Measurements from ENCODE around the gene PAK6.

The PAK6 gene

DNA sequence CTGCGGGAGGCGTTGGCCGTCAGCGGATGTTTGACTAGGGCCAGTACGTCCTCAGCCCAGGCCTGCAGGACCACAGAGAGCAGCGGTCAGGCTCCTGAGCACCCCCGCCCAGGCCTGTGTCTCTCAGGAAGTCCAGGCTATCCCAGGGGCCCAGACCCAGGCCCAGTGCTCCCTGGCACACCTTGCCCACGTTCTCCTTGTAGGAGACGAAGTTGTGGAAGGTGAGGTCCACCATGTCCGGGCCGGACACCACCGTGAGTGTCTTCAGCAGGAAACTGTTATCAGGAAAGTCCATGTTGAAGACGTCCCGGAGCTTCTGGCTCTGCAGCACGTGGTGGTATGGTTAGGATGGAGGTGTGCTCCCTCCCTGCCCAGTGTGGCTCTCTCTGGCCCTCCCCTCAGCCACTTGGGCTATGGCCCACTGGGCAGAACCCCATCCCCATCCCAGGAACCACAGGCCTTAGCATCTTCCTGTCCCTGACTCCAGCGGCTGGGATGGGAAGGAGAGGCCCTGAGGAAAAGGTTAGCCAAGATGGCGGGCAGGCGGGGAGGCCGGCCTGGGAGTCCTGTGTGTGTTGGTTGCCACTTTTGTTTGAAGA, 63.5 kb downstream of the PAK6 start:
- H3K27me3 ChIP-seq (ENCODE audit: control insufficient read depth in 1 of 2, insufficient read depth in 1 of 2, low read length in 2 of 2), result peaks cover 31 to 84% of the 10 kb centered on the region in 2 experiments
- no peak overlapping the region for H3K14ac ChIP-seq (ENCODE audit: low read length in 2 of 2)
- H2BK12ac ChIP-seq (ENCODE audit: low read length in 2 of 2), result peak overlapping the region in 1 of 2 experiments; percentile 14
- H3K36me3 ChIP-seq (ENCODE audit: control insufficient read depth in 1 of 2, insufficient read depth in 2 of 2, low read depth in 1 of 2, low read length in 2 of 2), result no peaks in the 10 kb centered on the region
- H2AFZ ChIP-seq (ENCODE audit: low read depth, low read length), result no peak overlapping the region
- no peak overlapping the region for H2BK15ac ChIP-seq (ENCODE audit: low read depth, poor library complexity, severe bottlenecking)
- peaks cover 11% of the 10 kb centered on the region for H3K9me3 ChIP-seq (ENCODE audit: control insufficient read depth, low read length)
- no peak overlapping the region for H3K4me2 ChIP-seq (ENCODE audit: low read length, poor library complexity, severe bottlenecking)
- no peak overlapping the region for H3K4me3 ChIP-seq (ENCODE audit: insufficient read depth in 1 of 2, low read depth in 1 of 2, low read length in 2 of 2)
- H3K79me1 ChIP-seq (replicated peaks; ENCODE audit: low read length, poor library complexity, severe bottlenecking), result no peaks in the 10 kb centered on the region
- H3K18ac ChIP-seq (ENCODE audit: low read depth in 1 of 2, low read length in 2 of 2), result peak overlapping the region in 1 of 2 experiments; percentile 56
- no peak overlapping the region for H3K23ac ChIP-seq (ENCODE audit: low read length in 2 of 2)
- H4K8ac ChIP-seq (ENCODE audit: low read length), result no peak overlapping the region
- no peak overlapping the region for H2AK5ac ChIP-seq (ENCODE audit: low read length, severe bottlenecking)
- peak overlapping the region; percentile 14 for H4K91ac ChIP-seq (ENCODE audit: low read length)
- H3K9ac ChIP-seq (ENCODE audit: low read length), result no peak overlapping the region
- H3K27ac ChIP-seq (ENCODE audit: low read length, poor library complexity, severe bottlenecking), result no peak overlapping the region
- no peak overlapping the region for H3K4ac ChIP-seq (ENCODE audit: low read depth in 1 of 2, low read length in 2 of 2)
- 93% methylated on average over 15 of the region's 19 CpGs for WGBS
- no peak for DNase-seq
- peaks cover 3% of the 10 kb centered on the region for H3K4me1 ChIP-seq (ENCODE audit: control insufficient read depth, insufficient read depth, low read depth, low read length)
- no peak overlapping the region for H2BK120ac ChIP-seq (ENCODE audit: low read depth, low read length)
- no peak overlapping the region for H2BK5ac ChIP-seq (ENCODE audit: low read depth, low read length, poor library complexity, severe bottlenecking)

DNA sequence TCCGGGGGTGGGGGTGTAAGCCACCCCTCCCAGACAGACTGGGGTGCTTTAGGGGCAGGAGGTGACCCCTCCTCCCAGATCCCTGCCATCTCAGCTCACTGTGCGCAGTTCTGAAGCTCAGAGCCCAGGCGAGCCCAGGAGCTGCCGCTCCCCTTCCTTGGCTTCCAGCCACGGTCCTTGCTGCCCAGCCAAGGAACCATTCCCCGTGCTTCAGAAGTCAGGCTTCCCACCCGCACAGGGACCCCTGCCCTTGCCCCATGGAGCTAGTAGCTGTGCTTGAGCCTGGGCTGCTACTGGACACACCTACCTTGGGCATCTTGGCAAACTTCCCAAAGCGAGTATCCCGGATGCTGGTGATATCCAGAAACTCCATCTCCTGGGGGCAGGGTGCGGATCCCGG, 64.1 kb downstream of the PAK6 start:
- Histone ChIP-seq H3K27ac (ENCODE audit: low read length, poor library complexity, severe bottlenecking) (no peak overlapping the region), H3K14ac (ENCODE audit: low read length in 2 of 2) (no peak overlapping the region), H2BK120ac (ENCODE audit: low read depth, low read length) (no peak overlapping the region), H3K9ac (ENCODE audit: low read length) (no peak overlapping the region), H2AK5ac (ENCODE audit: low read length, severe bottlenecking) (no peak overlapping the region), H4K91ac (ENCODE audit: low read length) (no peak overlapping the region), H3K36me3 (ENCODE audit: control insufficient read depth in 1 of 2, insufficient read depth in 2 of 2, low read depth in 1 of 2, low read length in 2 of 2) (no peaks in the 10 kb centered on the region), H3K9me3 (ENCODE audit: control insufficient read depth, low read length) (peaks cover 11% of the 10 kb centered on the region), H3K18ac (ENCODE audit: low read depth in 1 of 2, low read length in 2 of 2) (no peak overlapping the region), H2BK15ac (ENCODE audit: low read depth, poor library complexity, severe bottlenecking) (no peak overlapping the region), H3K4ac (ENCODE audit: low read depth in 1 of 2, low read length in 2 of 2) (no peak overlapping the region), H4K8ac (ENCODE audit: low read length) (no peak overlapping the region), H2AFZ (ENCODE audit: low read depth, low read length) (no peak overlapping the region), H3K4me3 (ENCODE audit: insufficient read depth in 1 of 2, low read depth in 1 of 2, low read length in 2 of 2) (no peak overlapping the region), H3K4me2 (ENCODE audit: low read length, poor library complexity, severe bottlenecking) (no peak overlapping the region), H3K4me1 (ENCODE audit: control insufficient read depth, insufficient read depth, low read depth, low read length) (peaks cover 8% of the 10 kb centered on the region), H2BK12ac (ENCODE audit: low read length in 2 of 2) (no peak overlapping the region), H3K23ac (ENCODE audit: low read length in 2 of 2) (no peak overlapping the region), H3K27me3 (ENCODE audit: control insufficient read depth in 1 of 2, insufficient read depth in 1 of 2, low read length in 2 of 2) (peaks cover 30 to 81% of the 10 kb centered on the region in 2 experiments), H2BK5ac (ENCODE audit: low read depth, low read length, poor library complexity, severe bottlenecking) (no peak overlapping the region), H3K79me1 (replicated peaks; ENCODE audit: low read length, poor library complexity, severe bottlenecking) (no peaks in the 10 kb centered on the region)
- 91% methylated on average over 10 of the region's 11 CpGs for WGBS
- DNase-seq, result no peak

DNA sequence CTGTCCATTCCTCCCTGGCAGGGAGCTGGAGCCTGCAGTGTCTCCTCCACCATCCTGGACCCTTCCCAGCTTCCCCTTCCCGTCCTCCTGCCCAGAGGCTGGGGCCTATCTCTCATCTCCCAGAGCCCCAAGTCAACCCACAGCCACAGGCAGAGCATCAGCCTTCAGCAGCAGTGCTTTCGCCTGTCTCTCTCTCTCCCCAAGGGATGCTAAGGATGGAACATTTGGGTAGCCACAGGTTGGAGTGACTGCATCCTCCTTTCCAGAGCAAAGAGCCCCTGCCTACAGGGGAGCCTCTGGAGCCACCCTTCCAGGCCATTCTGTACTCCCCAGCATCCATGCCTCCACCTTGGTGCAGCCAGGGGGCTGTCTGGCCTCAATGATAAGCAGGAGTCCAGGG, 64.7 kb downstream of the PAK6 start:
- Histone ChIP-seq H3K4me3 (ENCODE audit: insufficient read depth in 1 of 2, low read depth in 1 of 2, low read length in 2 of 2) (no peak overlapping the region), H2AK5ac (ENCODE audit: low read length, severe bottlenecking) (no peak overlapping the region), H2BK12ac (ENCODE audit: low read length in 2 of 2) (no peak overlapping the region), H3K23ac (ENCODE audit: low read length in 2 of 2) (no peak overlapping the region), H2BK120ac (ENCODE audit: low read depth, low read length) (no peak overlapping the region), H2BK15ac (ENCODE audit: low read depth, poor library complexity, severe bottlenecking) (no peak overlapping the region), H3K9ac (ENCODE audit: low read length) (no peak overlapping the region), H3K4me2 (ENCODE audit: low read length, poor library complexity, severe bottlenecking) (no peak overlapping the region), H3K27me3 (ENCODE audit: control insufficient read depth in 1 of 2, insufficient read depth in 1 of 2, low read length in 2 of 2) (peaks cover 30 to 79% of the 10 kb centered on the region in 2 experiments), H3K4ac (ENCODE audit: low read depth in 1 of 2, low read length in 2 of 2) (no peak overlapping the region), H3K36me3 (ENCODE audit: control insufficient read depth in 1 of 2, insufficient read depth in 2 of 2, low read depth in 1 of 2, low read length in 2 of 2) (no peaks in the 10 kb centered on the region), H4K91ac (ENCODE audit: low read length) (no peak overlapping the region), H3K4me1 (ENCODE audit: control insufficient read depth, insufficient read depth, low read depth, low read length) (peaks cover 9% of the 10 kb centered on the region), H3K18ac (ENCODE audit: low read depth in 1 of 2, low read length in 2 of 2) (no peak overlapping the region), H3K27ac (ENCODE audit: low read length, poor library complexity, severe bottlenecking) (no peak overlapping the region), H2AFZ (ENCODE audit: low read depth, low read length) (no peak overlapping the region), H3K9me3 (ENCODE audit: control insufficient read depth, low read length) (peaks cover 11% of the 10 kb centered on the region), H2BK5ac (ENCODE audit: low read depth, low read length, poor library complexity, severe bottlenecking) (no peak overlapping the region), H3K79me1 (replicated peaks; ENCODE audit: low read length, poor library complexity, severe bottlenecking) (no peaks in the 10 kb centered on the region), H3K14ac (ENCODE audit: low read length in 2 of 2) (no peak overlapping the region), H4K8ac (ENCODE audit: low read length) (no peak overlapping the region)
- DNase-seq, result no peak
- 89% methylated on average over 2 of the region's 2 CpGs for WGBS

DNA sequence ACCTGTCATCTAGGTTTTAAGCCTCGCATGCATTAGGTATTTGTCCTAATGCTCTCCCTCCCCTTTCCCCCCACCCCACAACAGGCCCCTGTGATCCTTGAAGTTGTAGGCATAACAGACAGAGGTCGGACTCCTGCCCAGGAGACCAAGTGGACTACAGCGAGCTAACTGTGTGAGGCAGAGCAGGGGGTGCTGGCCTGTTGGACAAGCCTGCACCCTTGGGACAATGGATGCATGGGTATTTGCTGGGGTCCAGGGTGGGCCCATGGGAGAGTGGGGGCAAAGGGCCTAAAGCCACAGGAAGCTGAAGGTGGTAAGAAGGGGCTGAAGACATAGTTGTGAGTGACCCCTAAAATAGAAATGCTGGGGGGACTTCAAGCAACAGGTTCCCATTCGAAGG, 66.4 kb downstream of the PAK6 start:
- Histone ChIP-seq H3K27ac (ENCODE audit: low read length, poor library complexity, severe bottlenecking) (no peak overlapping the region), H4K91ac (ENCODE audit: low read length) (no peak overlapping the region), H3K4me3 (ENCODE audit: insufficient read depth in 1 of 2, low read depth in 1 of 2, low read length in 2 of 2) (no peak overlapping the region), H2BK15ac (ENCODE audit: low read depth, poor library complexity, severe bottlenecking) (no peak overlapping the region), H3K23ac (ENCODE audit: low read length in 2 of 2) (no peak overlapping the region), H3K9me3 (ENCODE audit: control insufficient read depth, low read length) (peaks cover 5% of the 10 kb centered on the region), H3K4me2 (ENCODE audit: low read length, poor library complexity, severe bottlenecking) (no peak overlapping the region), H3K36me3 (ENCODE audit: control insufficient read depth in 1 of 2, insufficient read depth in 2 of 2, low read depth in 1 of 2, low read length in 2 of 2) (no peaks in the 10 kb centered on the region), H3K4ac (ENCODE audit: low read depth in 1 of 2, low read length in 2 of 2) (no peak overlapping the region), H2BK5ac (ENCODE audit: low read depth, low read length, poor library complexity, severe bottlenecking) (no peak overlapping the region), H3K9ac (ENCODE audit: low read length) (no peak overlapping the region), H3K4me1 (ENCODE audit: control insufficient read depth, insufficient read depth, low read depth, low read length) (peaks cover 16% of the 10 kb centered on the region), H2BK120ac (ENCODE audit: low read depth, low read length) (no peak overlapping the region), H3K14ac (ENCODE audit: low read length in 2 of 2) (no peak overlapping the region), H3K27me3 (ENCODE audit: control insufficient read depth in 1 of 2, insufficient read depth in 1 of 2, low read length in 2 of 2) (peaks cover 33 to 90% of the 10 kb centered on the region in 2 experiments), H4K8ac (ENCODE audit: low read length) (no peak overlapping the region), H2AFZ (ENCODE audit: low read depth, low read length) (no peak overlapping the region), H3K18ac (ENCODE audit: low read depth in 1 of 2, low read length in 2 of 2) (no peak overlapping the region), H3K79me1 (replicated peaks; ENCODE audit: low read length, poor library complexity, severe bottlenecking) (no peaks in the 10 kb centered on the region), H2BK12ac (ENCODE audit: low read length in 2 of 2) (no peak overlapping the region), H2AK5ac (ENCODE audit: low read length, severe bottlenecking) (no peak overlapping the region)
- DNase-seq, result no peak
- WGBS, result 93% methylated on average over 4 of the region's 4 CpGs

Measured in mesenchymal stem cell (in vitro differentiated cells and primary cell).